ENCODE data around the gene TOGARAM2. TPM values are rescaled to one million over a fixed set of nuclear protein-coding genes. Genes with fewer than 3 reads are reported as not detected.

Gene TOGARAM2
- total RNA-seq, 1 donor from 2014 or later = 0.13 TPM

DNA sequence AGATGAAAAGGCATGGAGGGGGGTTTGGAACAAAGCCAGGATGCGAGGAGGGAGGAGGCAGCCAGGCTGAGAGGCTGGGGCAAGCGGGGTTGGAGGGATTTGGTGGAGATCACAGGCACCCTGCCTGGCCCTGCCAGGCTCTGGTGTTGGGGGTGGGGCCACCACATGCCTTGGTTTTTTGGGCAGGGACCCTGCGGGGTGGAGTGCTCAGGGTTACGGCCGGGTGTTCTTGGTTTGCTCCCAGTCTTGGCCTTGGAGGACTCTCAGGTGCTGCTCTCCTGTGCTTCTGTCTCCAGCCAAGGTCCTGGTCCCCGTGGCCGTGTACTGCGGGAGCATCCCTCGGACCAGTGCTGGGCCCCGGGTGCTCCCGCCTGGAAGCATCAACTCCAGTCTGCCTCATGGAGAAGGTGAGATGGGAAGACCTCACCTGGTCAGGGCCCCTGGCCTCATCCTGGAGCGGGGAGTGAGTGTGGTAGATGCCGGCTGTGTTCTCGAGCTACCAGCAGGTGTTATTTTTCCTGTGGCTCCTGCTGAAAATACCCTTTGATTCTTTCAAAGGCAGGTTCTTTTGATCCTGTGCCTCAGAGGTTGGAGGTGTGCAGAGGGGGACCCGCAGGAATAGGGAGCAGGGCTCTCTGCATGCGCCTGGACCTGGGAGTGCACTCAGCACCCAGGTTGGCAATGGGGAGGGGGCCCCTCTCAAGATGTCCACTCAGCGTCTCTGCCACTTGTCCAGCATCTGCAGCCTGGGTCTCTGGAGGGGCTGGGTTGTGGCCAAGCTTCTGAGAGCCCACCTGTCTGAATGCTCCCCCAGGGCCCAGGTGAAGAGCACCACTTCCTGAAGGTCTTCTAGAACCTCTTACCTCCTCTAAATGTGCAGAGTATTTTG, 17.0 kb downstream of the TOGARAM2 start:
- DNase-seq (ENCODE audit: low read depth in 2 of 2) = no peak

DNA sequence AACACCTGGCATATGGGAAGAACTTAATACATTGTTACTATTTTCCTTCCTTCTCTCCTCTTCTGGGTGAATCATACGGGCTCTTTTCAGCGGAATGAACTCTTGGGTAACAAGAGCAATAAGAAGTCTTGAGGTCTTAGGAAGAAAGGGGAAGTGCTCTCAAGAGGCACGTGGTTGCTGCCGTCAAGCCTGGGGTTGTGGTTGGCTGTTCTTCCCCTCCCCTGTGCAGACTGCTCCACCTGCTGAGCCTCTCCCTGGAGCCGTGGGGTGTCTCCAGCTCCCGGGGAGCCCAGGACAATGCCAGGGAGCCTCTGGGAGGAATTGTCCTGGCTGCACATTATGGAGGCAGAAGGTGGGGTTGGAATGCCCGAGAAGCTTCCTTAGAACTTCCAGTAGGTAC, 19.4 kb downstream of the TOGARAM2 start:
- no peak for DNase-seq (ENCODE audit: low read depth in 2 of 2)

DNA sequence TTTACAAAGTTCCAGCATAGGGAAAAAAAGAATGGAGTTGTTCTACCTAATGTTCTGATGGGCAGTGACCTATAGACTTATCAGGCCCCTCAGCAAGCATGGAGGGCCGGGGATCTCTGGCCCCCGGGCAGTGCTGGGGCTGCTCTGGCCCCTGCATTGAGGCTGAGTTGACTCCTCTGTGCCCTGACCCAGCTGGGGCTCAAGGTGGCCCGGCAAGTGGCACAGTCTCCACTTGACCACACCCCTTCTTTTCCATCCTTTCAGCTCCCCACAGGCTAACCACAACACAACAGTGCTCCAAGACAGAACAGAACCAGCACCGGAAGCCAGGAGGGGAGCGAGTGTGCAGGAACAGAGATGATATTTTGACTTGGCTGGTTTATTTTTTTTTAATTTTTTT, 19.9 kb downstream of the TOGARAM2 start:
- DNase-seq (ENCODE audit: low read depth in 2 of 2) = no peak

DNA sequence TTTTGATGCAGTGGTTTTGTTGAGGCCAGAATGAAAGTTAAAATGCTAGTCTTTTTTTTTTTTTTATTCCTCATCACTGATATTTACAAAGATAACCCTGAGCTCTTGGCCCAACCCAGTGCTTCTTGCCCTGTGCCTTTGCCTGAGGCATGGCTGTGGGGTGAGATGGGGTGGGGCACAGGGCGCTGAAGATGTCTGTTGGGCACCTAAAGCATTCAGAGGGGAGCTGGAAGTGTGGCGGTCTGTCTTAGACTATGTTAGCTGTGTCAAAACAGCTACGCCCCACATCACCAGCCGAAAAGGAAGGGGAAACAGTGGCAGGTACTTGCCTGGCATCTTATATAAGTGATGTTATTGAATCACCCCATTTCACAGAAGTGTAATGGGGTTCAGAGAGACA, 20.7 kb downstream of the TOGARAM2 start:
- no peak for DNase-seq (ENCODE audit: low read depth in 2 of 2)

DNA sequence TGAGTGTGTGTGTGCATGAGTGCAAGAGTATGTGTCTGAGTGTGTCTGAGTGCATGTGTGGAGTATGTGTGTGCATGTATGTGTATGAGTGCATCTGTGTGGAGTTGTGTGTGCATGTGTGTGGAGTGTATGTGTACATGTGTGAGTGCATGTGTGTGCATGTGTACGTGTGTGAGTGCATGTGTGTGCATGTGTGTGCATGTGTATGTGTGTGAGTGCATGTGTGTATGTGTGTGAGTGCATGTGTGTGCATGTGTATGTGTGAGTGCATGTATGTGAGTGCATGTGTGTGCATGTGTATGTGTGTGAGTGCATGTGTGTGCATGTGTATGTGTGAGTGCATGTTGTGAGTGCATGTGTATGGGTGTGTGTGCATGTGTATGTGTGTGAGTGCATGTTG, 23.7 kb downstream of the TOGARAM2 start:
- no peak for DNase-seq (ENCODE audit: low read depth in 2 of 2)

DNA sequence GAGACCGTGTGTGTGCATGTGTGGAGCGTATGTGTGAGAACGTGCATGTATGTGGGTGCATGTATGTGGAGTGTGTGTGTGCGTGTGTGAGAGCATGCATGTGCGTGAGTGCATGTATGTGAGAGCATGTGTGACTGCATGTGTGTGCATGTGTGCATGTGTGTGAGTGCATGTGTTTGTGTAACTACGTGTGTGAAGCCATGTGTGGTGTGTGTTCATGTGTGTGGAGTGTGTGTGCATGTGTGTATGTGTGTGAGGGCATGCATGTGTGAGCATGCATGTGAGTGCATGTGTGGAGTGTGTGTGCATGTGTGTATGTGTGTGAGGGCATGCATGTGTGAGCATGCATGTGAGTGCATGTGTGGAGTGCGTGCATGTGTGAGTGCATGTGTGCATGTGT, 24.2 kb downstream of the TOGARAM2 start:
- DNase-seq (ENCODE audit: low read depth in 2 of 2) = no peak

DNA sequence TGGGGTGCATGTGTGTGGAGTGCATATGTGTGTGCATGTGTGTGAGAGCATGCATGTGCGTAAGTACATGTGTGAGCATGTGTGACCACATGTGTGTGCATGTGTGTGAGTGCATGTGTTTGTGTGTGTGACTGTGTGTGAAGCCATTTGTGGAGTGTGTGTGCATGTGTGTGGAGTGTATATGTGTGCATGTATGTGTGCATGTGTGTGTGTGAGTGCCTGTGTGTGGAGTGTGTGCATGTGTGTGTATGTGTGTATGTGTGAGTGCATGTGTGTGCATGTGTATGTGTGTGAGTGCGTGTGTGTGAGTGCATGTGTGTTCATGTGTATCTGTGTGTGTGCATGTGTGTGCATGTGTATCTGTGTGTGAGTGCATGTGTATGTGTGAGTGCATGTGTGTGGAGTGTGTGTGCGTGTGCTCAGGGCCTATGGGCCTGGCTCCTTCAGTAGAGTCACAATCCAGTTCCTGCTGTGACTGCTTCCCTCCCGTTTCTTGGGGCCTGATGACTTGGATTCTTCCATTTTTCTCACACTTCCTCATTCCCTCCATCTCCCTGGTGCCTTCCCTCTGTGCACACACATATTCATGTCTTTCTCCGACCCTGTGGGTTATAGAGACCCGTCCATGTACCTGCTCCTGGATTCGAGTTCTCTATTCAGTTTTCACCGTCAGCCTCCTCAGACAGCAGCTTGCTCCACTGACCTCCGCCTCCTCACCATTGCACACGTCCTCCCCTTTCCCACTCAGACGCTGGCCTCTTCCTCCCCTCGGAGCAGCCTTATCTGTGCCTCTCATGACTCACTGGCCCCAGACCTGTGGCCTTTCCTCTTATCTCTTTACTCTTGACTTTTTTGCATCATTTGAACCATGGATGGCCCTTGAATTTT, 25.2 kb downstream of the TOGARAM2 start:
- DNase-seq (ENCODE audit: low read depth in 2 of 2) = no peak

DNA sequence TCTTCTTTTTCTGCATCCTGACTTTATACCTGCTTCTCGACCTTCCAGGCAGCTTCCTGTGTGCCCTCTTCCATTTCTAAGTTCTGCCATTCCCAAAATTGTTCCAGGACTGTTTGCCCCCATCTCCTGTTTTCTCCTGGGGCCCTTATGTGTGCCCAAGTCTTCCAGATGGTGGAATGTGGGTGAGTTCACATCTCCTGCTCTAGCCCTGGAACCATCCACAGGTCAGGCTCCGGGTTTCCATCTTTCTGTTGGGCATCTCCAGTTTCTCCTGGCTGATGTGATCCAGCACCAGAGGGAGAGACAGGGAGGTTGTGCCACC, 25.8 kb downstream of the TOGARAM2 start:
- DNase-seq (ENCODE audit: low read depth in 2 of 2) = no peak

DNA sequence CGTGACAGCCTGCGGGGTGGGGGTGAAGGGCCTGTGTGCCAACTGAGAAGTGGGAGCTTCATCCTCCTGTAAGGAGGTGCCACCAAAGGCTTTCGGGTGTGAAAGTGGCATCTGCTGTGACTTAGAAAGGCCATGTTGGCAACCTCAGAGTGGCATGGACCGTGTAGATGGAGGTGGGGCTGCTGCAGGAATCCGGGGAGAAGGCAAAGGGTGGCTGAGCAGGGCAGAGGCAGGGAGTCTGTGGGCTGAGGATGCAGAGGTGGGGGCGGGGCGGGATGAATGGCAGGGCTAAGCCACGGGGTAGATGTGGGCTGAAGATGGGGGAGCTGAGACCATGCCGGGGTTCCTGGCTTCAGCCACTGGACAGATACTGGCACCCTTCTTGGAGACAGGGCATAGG, 28.2 kb downstream of the TOGARAM2 start:
- DNase-seq (ENCODE audit: low read depth in 2 of 2) = no peak

DNA sequence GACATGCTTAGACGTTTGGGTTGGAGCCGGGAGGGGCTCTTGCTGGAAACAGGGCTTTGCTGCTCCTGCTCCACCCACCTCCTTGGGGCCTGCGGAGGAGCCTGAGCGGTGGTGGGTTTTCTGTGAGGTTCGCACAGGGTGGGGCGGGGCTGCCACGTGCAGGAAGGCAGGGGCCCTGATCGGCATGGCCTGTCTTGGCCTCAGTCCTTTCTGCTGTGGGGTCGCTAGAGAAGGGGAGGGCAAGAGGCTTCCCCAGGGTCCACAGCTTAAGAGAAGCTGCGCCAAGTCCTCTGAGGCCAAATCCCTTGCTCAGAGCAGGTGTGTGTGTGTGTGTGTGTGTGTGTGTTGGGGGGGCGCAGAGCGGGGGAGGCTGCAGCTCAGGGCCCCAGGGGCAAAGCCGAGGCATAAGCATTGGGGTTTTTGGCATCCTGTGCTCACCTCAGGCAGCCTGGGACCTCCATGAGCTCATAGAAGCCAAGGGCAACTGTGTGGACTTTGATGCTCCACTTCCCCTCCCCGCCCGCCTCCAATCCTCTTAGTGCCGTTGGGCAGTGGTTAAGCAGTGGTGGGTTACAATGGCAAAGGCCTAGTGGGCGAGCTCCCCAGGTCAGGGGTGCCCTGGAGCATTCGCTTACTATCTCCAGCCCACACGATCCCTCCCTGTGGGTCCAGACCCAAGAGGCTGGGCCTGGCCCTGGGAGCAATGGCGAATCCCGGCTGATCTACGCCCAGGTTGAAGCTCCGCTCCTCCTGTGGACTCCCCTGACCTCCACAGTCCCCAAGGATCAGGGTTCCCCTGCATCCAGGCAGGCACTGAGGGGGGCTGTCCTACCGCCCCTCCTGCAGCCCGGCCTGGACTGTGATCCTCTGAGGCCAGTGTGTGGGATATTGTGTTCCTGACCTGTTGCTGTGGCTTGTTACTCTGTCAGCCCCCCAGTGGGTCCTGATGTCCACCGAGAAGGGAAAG, 28.9 kb downstream of the TOGARAM2 start:
- DNase-seq (ENCODE audit: low read depth in 2 of 2) = no peak

DNA sequence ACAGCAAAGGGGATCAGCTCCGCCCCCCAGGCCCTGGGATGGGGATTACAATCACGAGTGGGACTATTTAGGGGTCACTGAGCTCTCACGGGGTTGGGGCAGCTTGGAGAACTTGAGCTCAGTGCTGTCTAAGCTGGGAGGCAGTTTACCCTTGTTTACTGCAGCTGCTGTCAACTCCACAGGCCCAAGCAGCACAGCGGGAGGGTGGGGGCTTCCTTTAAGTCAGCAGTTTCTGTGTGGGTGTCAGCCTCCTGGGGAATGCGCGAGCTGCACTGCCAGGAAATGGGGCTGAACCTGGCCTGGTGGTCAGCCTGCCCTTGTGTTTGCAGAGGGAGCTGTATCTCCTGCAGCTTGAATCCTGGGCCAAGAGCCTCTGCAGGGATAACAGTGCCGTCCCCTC, 29.8 kb downstream of the TOGARAM2 start:
- no peak for DNase-seq (ENCODE audit: low read depth in 2 of 2)

DNA sequence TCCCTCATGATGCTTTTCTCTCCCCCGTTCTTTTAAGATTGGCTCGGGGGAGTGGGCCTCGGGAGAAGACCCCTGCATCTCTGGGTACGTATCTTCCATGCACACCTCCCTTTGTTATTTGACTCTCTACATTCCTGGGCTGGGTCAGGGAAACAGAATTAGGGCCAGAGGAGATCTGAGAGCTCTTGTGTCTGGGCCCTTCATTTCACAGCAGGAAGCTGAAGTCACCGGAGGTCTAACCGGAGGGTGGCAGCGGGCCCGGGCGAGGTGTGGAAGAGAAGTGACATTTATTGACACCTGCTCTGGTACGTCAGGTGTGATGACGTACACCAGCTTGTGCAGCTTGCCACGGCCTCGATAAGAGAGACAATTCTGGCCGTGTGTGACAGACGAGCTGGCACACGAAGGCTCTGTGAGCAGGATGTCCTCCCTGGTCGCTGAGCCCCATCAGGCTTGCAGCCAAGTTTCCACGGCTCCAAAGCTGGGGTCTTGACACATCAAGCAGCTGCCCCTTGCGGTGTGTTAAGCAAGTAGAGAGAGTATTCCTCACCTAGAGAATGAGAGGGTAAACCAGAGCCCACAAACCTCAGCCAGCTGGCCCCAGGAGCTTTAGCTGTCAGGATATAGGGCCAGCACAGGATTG, 30.4 kb downstream of the TOGARAM2 start:
- DNase-seq (ENCODE audit: low read depth in 2 of 2) = peak; percentile 18 to 26

DNA sequence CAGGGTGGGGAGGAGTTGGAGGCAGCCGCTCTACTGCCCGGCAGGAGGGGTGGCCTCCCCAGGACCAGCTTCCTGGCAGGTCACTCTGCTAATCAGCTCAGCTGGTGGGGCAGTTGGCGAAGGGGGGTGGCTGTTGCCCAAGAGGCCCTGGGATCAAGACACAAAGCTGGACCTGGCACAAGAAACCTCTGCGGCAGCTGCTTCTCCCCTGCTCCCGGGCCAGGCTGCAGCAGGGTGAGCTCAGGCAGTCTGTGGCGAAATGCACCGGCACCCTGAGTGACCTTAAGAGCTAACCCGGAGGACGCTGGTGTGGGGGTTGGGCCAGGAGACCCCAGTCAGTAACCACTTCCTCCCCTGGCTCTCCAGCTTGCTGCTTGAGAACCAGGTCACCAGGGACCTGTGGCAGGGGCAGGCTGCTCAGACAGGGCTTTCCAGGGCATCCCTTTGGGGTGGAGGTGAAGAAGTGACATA, 31.1 kb downstream of the TOGARAM2 start:
- DNase-seq (ENCODE audit: low read depth in 2 of 2) = no peak

DNA sequence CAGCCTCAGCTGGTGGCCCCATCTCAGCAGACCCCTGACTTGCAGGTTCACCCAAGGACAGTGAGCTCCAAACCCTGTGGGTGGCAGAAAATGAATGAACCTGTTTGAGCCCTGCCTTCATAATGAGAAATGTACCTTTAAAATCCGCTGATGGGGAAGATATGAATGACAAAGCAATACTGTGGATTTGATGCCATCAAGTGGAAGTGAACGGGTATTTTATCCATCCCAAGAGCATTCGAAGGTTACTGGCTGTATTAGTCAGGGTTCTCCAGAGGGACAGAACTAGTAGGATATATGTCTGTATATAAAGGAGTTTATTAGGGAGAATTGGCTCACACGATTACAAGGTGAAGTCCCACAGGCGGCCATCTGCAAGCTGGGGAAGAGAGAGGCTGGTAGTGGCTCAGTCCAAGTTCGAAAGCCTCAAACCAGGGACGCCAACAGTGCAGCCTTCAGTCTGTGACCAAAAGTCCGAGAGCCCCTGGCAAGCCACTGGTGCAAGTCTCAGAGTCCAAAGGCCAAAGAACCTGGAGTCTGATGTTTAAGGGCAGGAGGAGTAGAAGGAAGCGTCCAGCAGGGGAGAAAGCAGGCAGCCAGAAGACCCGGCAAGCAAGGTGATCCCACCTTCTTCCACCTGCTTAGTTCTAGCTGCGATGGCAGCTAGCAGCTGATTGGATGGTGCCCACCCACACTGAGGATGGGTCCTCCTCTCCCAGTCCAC, 32.1 kb downstream of the TOGARAM2 start:
- DNase-seq (ENCODE audit: low read depth in 2 of 2) = no peak

DNA sequence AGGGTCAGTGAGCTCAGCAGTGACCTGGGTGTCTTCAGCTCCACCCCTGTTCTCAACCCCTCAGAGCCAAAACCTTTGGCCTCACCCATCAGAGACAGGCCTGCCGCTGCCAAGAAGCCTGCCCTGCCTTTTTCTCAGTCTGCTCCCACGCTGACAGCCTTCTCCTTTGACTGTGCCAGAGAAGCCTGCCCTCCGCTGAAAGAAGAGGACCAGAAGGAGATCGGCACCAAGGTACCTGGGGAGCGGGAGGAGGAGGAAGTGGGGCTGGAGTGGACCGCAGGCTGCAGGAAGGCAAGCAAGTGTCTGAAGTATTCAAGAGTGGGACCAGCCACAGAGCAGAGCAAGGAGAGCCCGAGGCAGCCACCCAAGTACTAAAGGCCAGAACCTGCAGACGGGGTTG, 33.2 kb downstream of the TOGARAM2 start:
- DNase-seq (ENCODE audit: low read depth in 2 of 2) = no peak

DNA sequence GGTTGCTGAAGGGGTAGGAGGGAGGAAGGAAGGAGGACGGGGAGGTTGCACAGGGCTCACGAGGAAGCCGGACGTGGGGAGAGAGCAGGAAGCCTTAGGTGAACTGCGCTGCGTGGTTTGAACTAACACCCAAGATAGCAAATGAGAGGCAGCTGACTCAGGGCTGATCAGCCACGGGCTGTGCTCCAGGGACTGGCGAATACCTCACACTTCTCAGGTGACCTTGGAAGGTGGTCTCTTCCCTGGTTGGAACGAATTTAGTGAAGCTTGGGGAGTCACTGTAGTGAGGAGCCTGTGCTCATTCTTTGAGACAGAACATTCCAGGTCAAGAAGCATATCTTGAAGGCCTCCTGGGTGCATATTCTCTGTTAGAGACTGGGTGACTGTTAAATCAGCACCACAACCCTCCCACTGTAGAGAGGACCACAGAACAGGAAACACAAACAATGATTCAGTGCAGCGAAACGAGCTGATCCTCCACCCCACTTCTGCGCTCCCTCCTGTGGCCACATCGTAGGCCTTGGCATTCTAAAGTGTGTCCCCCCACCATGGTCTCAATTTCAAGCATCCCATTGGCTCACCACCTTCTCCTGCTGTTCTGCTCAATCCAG, 33.8 kb downstream of the TOGARAM2 start:
- DNase-seq (ENCODE audit: low read depth in 2 of 2) = peak in 1 of 2 donors; percentile 35

DNA sequence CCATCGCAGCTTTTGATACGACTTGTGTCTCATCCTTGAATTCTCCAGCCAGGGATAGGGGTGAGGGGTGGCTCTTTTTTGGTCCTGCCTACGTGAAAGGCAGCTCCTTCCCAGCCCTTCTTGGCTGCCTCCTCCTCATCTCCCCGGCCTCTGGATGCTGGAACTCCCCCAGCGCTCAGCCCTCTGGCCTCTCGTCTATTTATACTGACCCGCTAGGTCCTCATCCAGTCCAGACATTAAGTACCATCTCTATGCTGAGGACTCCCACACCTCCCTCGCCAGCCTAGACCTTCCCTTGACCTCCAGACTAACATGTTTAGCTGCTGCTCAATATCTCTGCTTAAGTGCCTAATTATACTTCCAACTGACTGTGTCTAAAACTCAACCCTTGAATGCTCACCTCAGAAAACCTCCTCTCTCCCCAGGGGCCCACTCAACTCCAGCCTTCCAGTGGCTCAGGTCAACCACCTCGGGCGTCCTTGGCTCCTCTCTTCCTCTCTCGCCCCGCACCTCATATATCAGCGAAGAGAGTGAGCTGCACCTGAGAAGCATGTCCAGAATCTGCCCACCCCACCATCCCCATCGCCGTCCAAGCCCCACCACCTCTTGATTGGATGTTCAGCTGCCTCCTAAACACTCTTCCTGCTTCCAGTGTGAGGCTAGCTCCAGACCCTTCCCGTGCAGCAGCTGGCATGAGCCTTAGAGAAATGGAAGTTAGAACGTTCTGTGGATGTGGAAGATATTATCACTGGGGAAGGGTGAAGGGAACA, 34.8 kb downstream of the TOGARAM2 start:
- DNase-seq (ENCODE audit: low read depth in 2 of 2) = no peak

DNA sequence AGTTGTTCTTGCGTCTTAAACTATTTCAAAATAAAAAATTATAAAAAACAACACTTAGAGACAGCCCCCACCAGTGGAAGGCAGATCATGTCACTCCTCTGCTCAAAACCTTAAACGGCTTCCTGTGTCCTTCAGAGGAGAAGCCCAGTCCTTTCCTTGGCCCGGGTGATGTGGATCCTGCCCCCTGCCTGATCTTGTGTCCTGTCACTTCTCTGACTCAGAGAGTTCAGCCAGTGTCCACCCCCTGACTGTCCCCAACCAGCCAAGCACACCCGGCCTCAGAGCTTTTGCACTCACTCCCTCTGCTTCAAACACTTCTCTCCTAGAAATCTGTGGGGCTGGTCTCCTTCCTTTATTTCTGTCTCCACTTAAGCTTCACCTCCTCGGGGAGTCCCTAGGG, 35.4 kb downstream of the TOGARAM2 start:
- no peak for DNase-seq (ENCODE audit: low read depth in 2 of 2)
